ENCODE measurements around the gene TRIM27.

Gene TRIM27

DNA sequence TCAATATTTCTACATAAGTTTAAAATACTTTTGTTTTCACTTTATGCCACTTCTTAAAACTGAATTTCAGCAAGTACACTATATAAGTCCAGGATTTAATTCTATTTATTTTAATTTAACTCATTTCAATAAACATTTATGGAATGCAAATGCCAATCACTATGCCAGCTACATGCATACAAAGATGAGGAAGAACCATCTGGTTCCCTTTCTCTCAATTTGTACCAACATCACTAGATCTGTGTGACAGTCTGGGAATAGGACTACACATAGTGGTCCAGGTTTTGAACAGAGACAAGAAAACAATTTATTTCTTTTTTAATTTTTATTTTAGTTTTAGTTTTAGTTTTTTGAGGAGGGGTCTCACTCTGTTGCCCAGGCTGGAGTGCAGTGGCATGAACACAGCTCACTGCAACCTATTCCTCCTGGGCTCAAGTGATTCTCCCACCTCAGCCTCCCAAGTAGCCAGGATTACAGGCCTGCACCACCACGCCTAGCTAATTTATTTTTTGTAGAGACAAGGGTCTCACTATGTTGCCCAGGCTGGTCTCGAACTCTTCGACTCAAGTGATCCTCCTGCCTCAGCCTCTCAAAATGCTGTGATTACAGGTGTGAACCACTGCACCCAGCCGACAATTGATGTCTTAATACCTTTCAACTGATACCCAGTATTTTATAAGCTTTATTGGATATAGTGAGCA, 35.8 kb downstream of the TRIM27 start:
- ATAC-seq = no peak
- TF ChIP-seq GLIS3 (CRISPR knock-in tag; IDR thresholded peaks at IDR 0.05) = no peak
- TF ChIP-seq ISL1 (CRISPR knock-in tag; IDR thresholded peaks at IDR 0.05) = no peak
- no peak for TF ChIP-seq ARNTL (CRISPR knock-in tag; IDR thresholded peaks at IDR 0.05; ENCODE audit: borderline replicate concordance, low read depth)
- TF ChIP-seq ZNF565 (CRISPR knock-in tag; conservative IDR thresholded peaks at IDR 0.05; ENCODE audit: low read depth) = no peak

DNA sequence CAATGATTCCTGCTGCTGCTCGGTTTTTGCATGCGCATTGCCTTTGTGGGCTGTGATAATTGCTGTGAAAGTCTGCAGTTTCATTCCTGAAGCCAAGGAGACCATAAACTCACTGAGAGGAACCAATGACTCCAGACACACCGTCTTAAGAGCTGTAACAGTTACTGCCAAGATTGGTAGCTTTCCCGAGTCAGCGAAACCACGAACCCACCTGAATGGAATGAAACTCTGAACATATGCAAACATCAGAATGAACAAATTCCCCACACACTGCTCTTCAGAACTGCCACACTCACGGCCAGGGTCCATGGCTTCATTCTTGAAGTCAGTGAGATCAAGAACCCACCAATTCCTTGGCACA, 37.7 kb downstream of the TRIM27 start:
- TF ChIP-seq ARNTL (CRISPR knock-in tag; IDR thresholded peaks at IDR 0.05; ENCODE audit: borderline replicate concordance, low read depth) = no peak
- TF ChIP-seq OSR1 (CRISPR knock-in tag; IDR thresholded peaks at IDR 0.05) = no peak
- TF ChIP-seq ZFP30 (CRISPR knock-in tag; IDR thresholded peaks at IDR 0.05) = no peak
- TF ChIP-seq, protein P1, sequence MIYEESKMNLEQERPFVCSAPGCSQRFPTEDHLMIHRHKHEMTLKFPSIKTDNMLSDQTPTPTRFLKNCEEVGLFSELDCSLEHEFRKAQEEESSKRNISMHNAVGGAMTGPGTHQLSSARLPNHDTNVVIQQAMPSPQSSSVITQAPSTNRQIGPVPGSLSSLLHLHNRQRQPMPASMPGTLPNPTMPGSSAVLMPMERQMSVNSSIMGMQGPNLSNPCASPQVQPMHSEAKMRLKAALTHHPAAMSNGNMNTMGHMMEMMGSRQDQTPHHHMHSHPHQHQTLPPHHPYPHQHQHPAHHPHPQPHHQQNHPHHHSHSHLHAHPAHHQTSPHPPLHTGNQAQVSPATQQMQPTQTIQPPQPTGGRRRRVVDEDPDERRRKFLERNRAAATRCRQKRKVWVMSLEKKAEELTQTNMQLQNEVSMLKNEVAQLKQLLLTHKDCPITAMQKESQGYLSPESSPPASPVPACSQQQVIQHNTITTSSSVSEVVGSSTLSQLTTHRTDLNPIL (CRISPR knock-in tag; IDR thresholded peaks at IDR 0.05; ENCODE audit: low read depth) = no peak
- no peak for TF ChIP-seq ISL1 (CRISPR knock-in tag; IDR thresholded peaks at IDR 0.05)
- no peak for TF ChIP-seq GLIS3 (CRISPR knock-in tag; IDR thresholded peaks at IDR 0.05)
- no peak for TF ChIP-seq TCF4 (CRISPR knock-in tag; IDR thresholded peaks at IDR 0.05; ENCODE audit: borderline replicate concordance)
- TF ChIP-seq ZC3H10 (CRISPR knock-in tag; IDR thresholded peaks at IDR 0.05) = no peak
- no peak for TF ChIP-seq BACH2 (CRISPR knock-in tag; IDR thresholded peaks at IDR 0.05; ENCODE audit: borderline replicate concordance)
- TF ChIP-seq ZNF8 (CRISPR knock-in tag; IDR thresholded peaks at IDR 0.05) = no peak
- no peak for TF ChIP-seq ZFP3 (CRISPR knock-in tag; IDR thresholded peaks at IDR 0.05)
- no peak for TF ChIP-seq ESRRG (CRISPR knock-in tag; IDR thresholded peaks at IDR 0.05)
- TF ChIP-seq, protein P2, sequence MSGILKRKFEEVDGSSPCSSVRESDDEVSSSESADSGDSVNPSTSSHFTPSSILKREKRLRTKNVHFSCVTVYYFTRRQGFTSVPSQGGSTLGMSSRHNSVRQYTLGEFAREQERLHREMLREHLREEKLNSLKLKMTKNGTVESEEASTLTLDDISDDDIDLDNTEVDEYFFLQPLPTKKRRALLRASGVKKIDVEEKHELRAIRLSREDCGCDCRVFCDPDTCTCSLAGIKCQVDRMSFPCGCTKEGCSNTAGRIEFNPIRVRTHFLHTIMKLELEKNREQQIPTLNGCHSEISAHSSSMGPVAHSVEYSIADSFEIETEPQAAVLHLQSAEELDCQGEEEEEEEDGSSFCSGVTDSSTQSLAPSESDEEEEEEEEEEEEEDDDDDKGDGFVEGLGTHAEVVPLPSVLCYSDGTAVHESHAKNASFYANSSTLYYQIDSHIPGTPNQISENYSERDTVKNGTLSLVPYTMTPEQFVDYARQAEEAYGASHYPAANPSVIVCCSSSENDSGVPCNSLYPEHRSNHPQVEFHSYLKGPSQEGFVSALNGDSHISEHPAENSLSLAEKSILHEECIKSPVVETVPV (CRISPR knock-in tag; IDR thresholded peaks at IDR 0.05) = no peak
- no peak for TF ChIP-seq ZNF70 (CRISPR knock-in tag; IDR thresholded peaks at IDR 0.05)
- TF ChIP-seq PPARA (CRISPR knock-in tag; IDR thresholded peaks at IDR 0.05; ENCODE audit: borderline replicate concordance) = no peak
- TF ChIP-seq SNAI2 (CRISPR knock-in tag; IDR thresholded peaks at IDR 0.05) = no peak
- no peak for TF ChIP-seq ZNF565 (CRISPR knock-in tag; conservative IDR thresholded peaks at IDR 0.05; ENCODE audit: low read depth)
- no peak for TF ChIP-seq RARB (CRISPR knock-in tag; IDR thresholded peaks at IDR 0.05)
- TF ChIP-seq CSDC2 (CRISPR knock-in tag; IDR thresholded peaks at IDR 0.05) = no peak
- no peak for TF ChIP-seq TOX (CRISPR knock-in tag; IDR thresholded peaks at IDR 0.05; ENCODE audit: borderline replicate concordance)
- no peak for ATAC-seq

DNA sequence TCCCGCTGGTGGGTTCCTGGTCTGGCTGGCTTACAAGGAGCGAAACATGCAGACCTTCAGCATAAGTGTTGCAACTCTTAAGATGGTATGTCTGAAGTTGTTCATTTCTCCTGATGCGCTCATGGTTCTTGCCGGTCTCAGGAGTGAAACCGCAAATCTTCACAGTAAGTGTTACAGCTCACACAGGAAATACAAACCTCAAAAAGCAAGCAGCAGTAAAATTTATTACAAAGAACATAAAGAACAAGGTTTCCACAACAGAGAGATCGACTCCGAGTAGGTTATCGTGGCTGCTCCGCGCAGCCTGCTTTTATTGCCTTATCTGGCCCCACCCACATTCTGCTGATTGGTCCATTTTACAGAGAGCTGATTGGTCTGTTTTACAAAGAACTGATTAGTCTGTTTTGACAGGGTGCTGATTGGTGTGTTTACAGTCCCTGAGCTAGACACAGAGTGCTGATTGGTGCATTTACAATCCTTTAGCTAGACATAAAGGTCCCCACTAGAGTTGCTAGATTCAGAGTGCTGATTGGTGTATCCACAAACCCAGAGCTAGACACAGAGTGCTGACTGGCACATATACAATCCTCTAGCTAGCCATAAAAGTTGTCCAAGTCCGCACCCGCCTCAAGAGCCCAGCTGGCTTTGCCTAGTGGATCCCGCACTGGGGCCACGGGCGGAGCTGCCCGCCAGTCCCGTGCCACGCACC, 39.2 kb downstream of the TRIM27 start:
- TF ChIP-seq PPARA (CRISPR knock-in tag; IDR thresholded peaks at IDR 0.05; ENCODE audit: borderline replicate concordance) = no peak
- TF ChIP-seq, protein P3, sequence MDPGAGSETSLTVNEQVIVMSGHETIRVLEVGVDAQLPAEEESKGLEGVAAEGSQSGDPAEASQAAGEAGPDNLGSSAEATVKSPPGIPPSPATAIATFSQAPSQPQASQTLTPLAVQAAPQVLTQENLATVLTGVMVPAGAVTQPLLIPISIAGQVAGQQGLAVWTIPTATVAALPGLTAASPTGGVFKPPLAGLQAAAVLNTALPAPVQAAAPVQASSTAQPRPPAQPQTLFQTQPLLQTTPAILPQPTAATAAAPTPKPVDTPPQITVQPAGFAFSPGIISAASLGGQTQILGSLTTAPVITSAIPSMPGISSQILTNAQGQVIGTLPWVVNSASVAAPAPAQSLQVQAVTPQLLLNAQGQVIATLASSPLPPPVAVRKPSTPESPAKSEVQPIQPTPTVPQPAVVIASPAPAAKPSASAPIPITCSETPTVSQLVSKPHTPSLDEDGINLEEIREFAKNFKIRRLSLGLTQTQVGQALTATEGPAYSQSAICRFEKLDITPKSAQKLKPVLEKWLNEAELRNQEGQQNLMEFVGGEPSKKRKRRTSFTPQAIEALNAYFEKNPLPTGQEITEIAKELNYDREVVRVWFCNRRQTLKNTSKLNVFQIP (CRISPR knock-in tag; IDR thresholded peaks at IDR 0.05; ENCODE audit: borderline replicate concordance, low read depth) = no peak
- no peak for TF ChIP-seq BACH2 (CRISPR knock-in tag; IDR thresholded peaks at IDR 0.05; ENCODE audit: borderline replicate concordance)
- TF ChIP-seq OSR1 (CRISPR knock-in tag; IDR thresholded peaks at IDR 0.05) = no peak
- TF ChIP-seq, protein P4, sequence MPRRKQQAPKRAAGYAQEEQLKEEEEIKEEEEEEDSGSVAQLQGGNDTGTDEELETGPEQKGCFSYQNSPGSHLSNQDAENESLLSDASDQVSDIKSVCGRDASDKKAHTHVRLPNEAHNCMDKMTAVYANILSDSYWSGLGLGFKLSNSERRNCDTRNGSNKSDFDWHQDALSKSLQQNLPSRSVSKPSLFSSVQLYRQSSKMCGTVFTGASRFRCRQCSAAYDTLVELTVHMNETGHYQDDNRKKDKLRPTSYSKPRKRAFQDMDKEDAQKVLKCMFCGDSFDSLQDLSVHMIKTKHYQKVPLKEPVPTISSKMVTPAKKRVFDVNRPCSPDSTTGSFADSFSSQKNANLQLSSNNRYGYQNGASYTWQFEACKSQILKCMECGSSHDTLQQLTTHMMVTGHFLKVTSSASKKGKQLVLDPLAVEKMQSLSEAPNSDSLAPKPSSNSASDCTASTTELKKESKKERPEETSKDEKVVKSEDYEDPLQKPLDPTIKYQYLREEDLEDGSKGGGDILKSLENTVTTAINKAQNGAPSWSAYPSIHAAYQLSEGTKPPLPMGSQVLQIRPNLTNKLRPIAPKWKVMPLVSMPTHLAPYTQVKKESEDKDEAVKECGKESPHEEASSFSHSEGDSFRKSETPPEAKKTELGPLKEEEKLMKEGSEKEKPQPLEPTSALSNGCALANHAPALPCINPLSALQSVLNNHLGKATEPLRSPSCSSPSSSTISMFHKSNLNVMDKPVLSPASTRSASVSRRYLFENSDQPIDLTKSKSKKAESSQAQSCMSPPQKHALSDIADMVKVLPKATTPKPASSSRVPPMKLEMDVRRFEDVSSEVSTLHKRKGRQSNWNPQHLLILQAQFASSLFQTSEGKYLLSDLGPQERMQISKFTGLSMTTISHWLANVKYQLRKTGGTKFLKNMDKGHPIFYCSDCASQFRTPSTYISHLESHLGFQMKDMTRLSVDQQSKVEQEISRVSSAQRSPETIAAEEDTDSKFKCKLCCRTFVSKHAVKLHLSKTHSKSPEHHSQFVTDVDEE (CRISPR knock-in tag; IDR thresholded peaks at IDR 0.05) = no peak
- no peak for TF ChIP-seq RARB (CRISPR knock-in tag; IDR thresholded peaks at IDR 0.05)
- TF ChIP-seq ZNF8 (CRISPR knock-in tag; IDR thresholded peaks at IDR 0.05) = no peak
- TF ChIP-seq, protein P5, sequence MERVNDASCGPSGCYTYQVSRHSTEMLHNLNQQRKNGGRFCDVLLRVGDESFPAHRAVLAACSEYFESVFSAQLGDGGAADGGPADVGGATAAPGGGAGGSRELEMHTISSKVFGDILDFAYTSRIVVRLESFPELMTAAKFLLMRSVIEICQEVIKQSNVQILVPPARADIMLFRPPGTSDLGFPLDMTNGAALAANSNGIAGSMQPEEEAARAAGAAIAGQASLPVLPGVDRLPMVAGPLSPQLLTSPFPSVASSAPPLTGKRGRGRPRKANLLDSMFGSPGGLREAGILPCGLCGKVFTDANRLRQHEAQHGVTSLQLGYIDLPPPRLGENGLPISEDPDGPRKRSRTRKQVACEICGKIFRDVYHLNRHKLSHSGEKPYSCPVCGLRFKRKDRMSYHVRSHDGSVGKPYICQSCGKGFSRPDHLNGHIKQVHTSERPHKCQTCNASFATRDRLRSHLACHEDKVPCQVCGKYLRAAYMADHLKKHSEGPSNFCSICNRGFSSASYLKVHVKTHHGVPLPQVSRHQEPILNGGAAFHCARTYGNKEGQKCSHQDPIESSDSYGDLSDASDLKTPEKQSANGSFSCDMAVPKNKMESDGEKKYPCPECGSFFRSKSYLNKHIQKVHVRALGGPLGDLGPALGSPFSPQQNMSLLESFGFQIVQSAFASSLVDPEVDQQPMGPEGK (CRISPR knock-in tag; IDR thresholded peaks at IDR 0.05; ENCODE audit: borderline replicate concordance) = no peak
- no peak for TF ChIP-seq ZC3H10 (CRISPR knock-in tag; IDR thresholded peaks at IDR 0.05)
- TF ChIP-seq ZFP3 (CRISPR knock-in tag; IDR thresholded peaks at IDR 0.05) = no peak
- TF ChIP-seq TCF4 (CRISPR knock-in tag; IDR thresholded peaks at IDR 0.05; ENCODE audit: borderline replicate concordance) = no peak
- TF ChIP-seq ARNTL (CRISPR knock-in tag; IDR thresholded peaks at IDR 0.05; ENCODE audit: borderline replicate concordance, low read depth) = no peak
- TF ChIP-seq CSDC2 (CRISPR knock-in tag; IDR thresholded peaks at IDR 0.05) = no peak
- peak; percentile 33 for ATAC-seq
